IMR-90 (cell line): Measurements from ENCODE around the gene RXRB. TPM values are rescaled to one million over a fixed set of nuclear protein-coding genes. Genes with fewer than 3 reads are reported as not detected.

Source experiments
- ATAC-seq: fragments of 200-7000 bp; cut with Tn5 transposase; 2 replicates; pipeline ENCODE4 v1.9.1; 2020; ENCODE audit warnings: low read depth, mild to moderate bottlenecking, moderate library complexity
- BruUV-seq: library from RNA; stranded (reverse); fragments of 400-500 nt; replicated peaks from 2 replicates; lab custom pipeline; 2021; lab: Mats Ljungman, UMichigan
- CTCF ChIA-PET: fragments of 300-600 bp; formaldehyde crosslinking; extraction: SDS; loops from one replicate; lab custom pipeline; 2021; ENCODE audit warnings: antibody characterized with exemption; lab: Yijun Ruan, JAX
- POLR2A ChIA-PET: fragments of 300-600 bp; sonication (Branson Sonifier 250); formaldehyde crosslinking; loops from one replicate; lab custom pipeline; 2022; ENCODE audit warnings: antibody characterized with exemption; ENCODE audit not compliant: unreplicated experiment; lab: Charles Lee
- DNase-seq: peaks from one replicate; pipeline ENCODE4 v3.0.0; 2013
- H2AFZ ChIP-seq: replicated peaks from 2 replicates; pipeline ENCODE3; 2013; ENCODE audit warnings: low read length, mild to moderate bottlenecking; ENCODE audit not compliant: poor library complexity
- H2AK5ac ChIP-seq: 2 replicates; pipeline ENCODE4 v1.6.1; 2013; ENCODE audit warnings: low read depth, low read length, inconsistent platforms
- H2AK9ac ChIP-seq: replicated peaks from 2 replicates; pipeline ENCODE3; 2013; ENCODE audit warnings: mild to moderate bottlenecking, low read depth, low read length, moderate library complexity; ENCODE audit not compliant: poor library complexity
- H2BK120ac ChIP-seq: 2 replicates; pipeline ENCODE4 v1.6.1; 2013; ENCODE audit warnings: low read depth, low read length, inconsistent platforms
- H2BK15ac ChIP-seq: 3 replicates; pipeline ENCODE4 v1.6.1; 2013; ENCODE audit warnings: low read depth, low read length, inconsistent platforms
- H2BK20ac ChIP-seq: 2 replicates; pipeline ENCODE4 v1.6.1; 2013; ENCODE audit warnings: low read depth, mild to moderate bottlenecking, inconsistent platforms, low read length, moderate library complexity
- H2BK5ac ChIP-seq: 2 replicates; pipeline ENCODE4 v1.6.1; 2013; ENCODE audit warnings: mild to moderate bottlenecking, low read depth, low read length, inconsistent platforms; ENCODE audit not compliant: poor library complexity, severe bottlenecking
- H3K14ac ChIP-seq: replicated peaks from 2 replicates; pipeline ENCODE4 v1.6.1; 2013; ENCODE audit warnings: low read depth, low read length, inconsistent platforms
- H3K18ac ChIP-seq: 2 replicates; pipeline ENCODE4 v1.6.1; 2013; ENCODE audit warnings: low read depth, low read length, control low read depth
- H3K23ac ChIP-seq: 2 replicates; pipeline ENCODE4 v1.6.1; 2013; ENCODE audit warnings: low read depth, low read length, inconsistent platforms
- H3K27ac ChIP-seq: 2 replicates; pipeline ENCODE4 v1.5.1; 2013; ENCODE audit warnings: mild to moderate bottlenecking, control low read depth, low read length; ENCODE audit not compliant: insufficient read depth
- H3K27me3 ChIP-seq: 2 replicates; pipeline ENCODE4 v1.6.1; 2013; ENCODE audit warnings: low read length; ENCODE audit not compliant: control insufficient read depth, insufficient read depth
- H3K36me3 ChIP-seq: 2 replicates; pipeline ENCODE4 v1.6.1; 2013; ENCODE audit warnings: low read length, mixed read lengths; ENCODE audit not compliant: control insufficient read depth, insufficient read depth
- H3K4ac ChIP-seq: 2 replicates; pipeline ENCODE4 v1.6.1; 2013; ENCODE audit warnings: low read depth, low read length, inconsistent platforms
- H3K4me1 ChIP-seq: 2 replicates; pipeline ENCODE4 v1.6.1; 2013; ENCODE audit warnings: low read length, mixed read lengths; ENCODE audit not compliant: control insufficient read depth, insufficient read depth
- H3K4me2 ChIP-seq: 2 replicates; pipeline ENCODE4 v1.6.1; 2013; ENCODE audit warnings: low read depth, mild to moderate bottlenecking, control low read depth, low read length, moderate library complexity
- H3K4me3 ChIP-seq: 2 replicates; pipeline ENCODE4 v1.5.1; 2013; ENCODE audit warnings: low read depth, mild to moderate bottlenecking, control low read depth, low read length, moderate library complexity; ENCODE audit not compliant: insufficient read depth
- H3K56ac ChIP-seq: 2 replicates; pipeline ENCODE4 v1.6.1; 2013; ENCODE audit warnings: low read length, inconsistent platforms; ENCODE audit not compliant: insufficient read depth; ENCODE audit errors: extremely low read depth
- H3K79me1 ChIP-seq, 2 experiments: 2 replicates each; pipeline ENCODE4 v1.6.1; 2013; ENCODE audit warnings: low read length in 2 of 2, inconsistent platforms in 1 of 2, low read depth in 1 of 2
- H3K9ac ChIP-seq: 2 replicates; pipeline ENCODE4 v1.6.1; 2013; ENCODE audit warnings: low read depth, low read length, control low read depth
- H3K9me1 ChIP-seq: 2 replicates; pipeline ENCODE4 v1.6.1; 2013; ENCODE audit warnings: low read length, inconsistent platforms; ENCODE audit not compliant: insufficient read depth
- H3K9me3 ChIP-seq: 2 replicates; pipeline ENCODE4 v1.6.1; 2013; ENCODE audit warnings: low read length; ENCODE audit not compliant: control insufficient read depth, insufficient read depth
- H4K20me1 ChIP-seq: 2 replicates; pipeline ENCODE4 v1.6.1; 2013; ENCODE audit warnings: low read length, inconsistent platforms; ENCODE audit not compliant: insufficient read depth
- H4K5ac ChIP-seq: 2 replicates; pipeline ENCODE4 v1.6.1; 2013; ENCODE audit warnings: mild to moderate bottlenecking, low read depth, low read length, control low read depth
- H4K8ac ChIP-seq, 2 experiments: 2 replicates each; pipeline ENCODE4 v1.6.1; 2013; ENCODE audit warnings: low read depth in 2 of 2, low read length in 2 of 2, control low read depth in 1 of 2, inconsistent platforms in 1 of 2
- H4K91ac ChIP-seq: 2 replicates; pipeline ENCODE4 v1.6.1; 2013; ENCODE audit warnings: low read depth, low read length, inconsistent platforms; ENCODE audit not compliant: insufficient read depth
- BHLHE40 ChIP-seq: fragments of 150-350 bp; IDR thresholded peaks from 2 replicates; pipeline ENCODE4 v1.6.1; 2016; ENCODE audit warnings: mild to moderate bottlenecking, low read depth, low read length
- CEBPB ChIP-seq: IDR thresholded peaks from 2 replicates; pipeline ENCODE4 v1.6.1; 2012; ENCODE audit warnings: low read depth, low read length, improper control_type of control experiment
- CHD1 ChIP-seq: IDR thresholded peaks from 2 replicates; pipeline ENCODE4 v1.6.1; 2012; ENCODE audit warnings: low read depth, low read length, improper control_type of control experiment
- FOS ChIP-seq: fragments of 150-350 bp; IDR thresholded peaks from 2 replicates; pipeline ENCODE4 v1.6.1; 2016; ENCODE audit warnings: low read depth, low read length
- MAFK ChIP-seq: IDR thresholded peaks from 2 replicates; pipeline ENCODE4 v1.6.1; 2012; ENCODE audit warnings: low read depth, low read length, improper control_type of control experiment
- MAZ ChIP-seq: IDR thresholded peaks from 2 replicates; pipeline ENCODE4 v1.6.1; 2012; ENCODE audit warnings: low read depth, mild to moderate bottlenecking, low read length, improper control_type of control experiment, moderate library complexity, borderline replicate concordance
- NFE2L2 ChIP-seq: fragments of 150-350 bp; IDR thresholded peaks from 2 replicates; pipeline ENCODE4 v1.6.1; 2016; ENCODE audit warnings: low read depth, mild to moderate bottlenecking, low read length
- POLR2A ChIP-seq: IDR thresholded peaks from 2 replicates; pipeline ENCODE4 v1.6.1; 2012; ENCODE audit warnings: mild to moderate bottlenecking, low read depth, low read length
- RAD21 ChIP-seq: IDR thresholded peaks from 2 replicates; pipeline ENCODE4 v1.6.1; 2012; ENCODE audit warnings: low read length, improper control_type of control experiment
- RCOR1 ChIP-seq: IDR thresholded peaks from 2 replicates; pipeline ENCODE4 v1.6.1; 2012; ENCODE audit warnings: mild to moderate bottlenecking, low read length, improper control_type of control experiment; ENCODE audit not compliant: insufficient replicate concordance
- RFX5 ChIP-seq: IDR thresholded peaks from 2 replicates; pipeline ENCODE4 v1.8.0; 2012; ENCODE audit warnings: low read depth, mild to moderate bottlenecking, low read length, moderate library complexity
- SMC3 ChIP-seq: fragments of 150-350 bp; IDR thresholded peaks from 2 replicates; pipeline ENCODE4 v1.6.1; 2016; ENCODE audit warnings: low read depth, mild to moderate bottlenecking, antibody characterized with exemption, low read length, moderate library complexity
- WGBS, 2 experiments: methylation state at CpG; one replicate each; pipeline versions ENCODE4 v1.1.5 to v1.1.7; 2013; ENCODE audit warnings: missing lambda C conversion rate in 2 of 2; ENCODE audit not compliant: insufficient read length in 1 of 2; ENCODE audit errors: extremely low coverage in 2 of 2; 5-methylcytosine and 5-hydroxymethylcytosine counted together
- dilution Hi-C: fragments of 300-500 bp; cut with HindIII; formaldehyde crosslinking; loops from one replicate; pipeline ENCODE4 v1.14.3; 2018; ENCODE audit warnings: low sequenced_read_pairs; ENCODE audit not compliant: unreplicated experiment
- in situ Hi-C: fragments of 300-500 bp; cut with MboI; formaldehyde crosslinking; loops from 3 replicates; pipeline ENCODE4 v1.14.3; 2019; ENCODE audit warnings: low sequenced_read_pairs, inconsistent platforms, mixed read lengths
- intact Hi-C: fragments of 100-400 bp; cut with micrococcal nuclease; formaldehyde crosslinking; loops from 2 replicates; pipeline ENCODE4 v1.10.0; 2022
- polyA plus RNA-seq, 3 experiments: library from polyadenylated mRNA; depleted of rRNA; stranded (reverse); fragments of >200 nt; gene quantifications; 2 replicates each; pipeline ENCODE4 v1.2.3, GENCODE V29; 2012; ENCODE audit warnings: low replicate concordance in 1 of 3
- total RNA-seq: library from RNA; depleted of rRNA; stranded (reverse); fragments of >200 nt; gene quantifications from 2 replicates; pipeline ENCODE4 v1.2.3, GENCODE V29; 2012
- TF ChIP-seq, protein P1 (sequence below): fragments of 150-350 bp; IDR thresholded peaks from 2 replicates; pipeline ENCODE4 v1.6.1; 2017; ENCODE audit warnings: mild to moderate bottlenecking, antibody characterized with exemption, low read length, low read depth
- TF ChIP-seq, protein P2 (sequence below): fragments of 150-350 bp; IDR thresholded peaks from 2 replicates; pipeline ENCODE4 v1.6.1; 2016; ENCODE audit warnings: low read depth, mild to moderate bottlenecking, low read length, moderate library complexity, borderline replicate concordance

The RXRB gene
- total and polyA plus RNA-seq, 2 of the 4 experiments (the other 2 are of a cell fraction) = 18.6 to 53.7 TPM

DNA sequence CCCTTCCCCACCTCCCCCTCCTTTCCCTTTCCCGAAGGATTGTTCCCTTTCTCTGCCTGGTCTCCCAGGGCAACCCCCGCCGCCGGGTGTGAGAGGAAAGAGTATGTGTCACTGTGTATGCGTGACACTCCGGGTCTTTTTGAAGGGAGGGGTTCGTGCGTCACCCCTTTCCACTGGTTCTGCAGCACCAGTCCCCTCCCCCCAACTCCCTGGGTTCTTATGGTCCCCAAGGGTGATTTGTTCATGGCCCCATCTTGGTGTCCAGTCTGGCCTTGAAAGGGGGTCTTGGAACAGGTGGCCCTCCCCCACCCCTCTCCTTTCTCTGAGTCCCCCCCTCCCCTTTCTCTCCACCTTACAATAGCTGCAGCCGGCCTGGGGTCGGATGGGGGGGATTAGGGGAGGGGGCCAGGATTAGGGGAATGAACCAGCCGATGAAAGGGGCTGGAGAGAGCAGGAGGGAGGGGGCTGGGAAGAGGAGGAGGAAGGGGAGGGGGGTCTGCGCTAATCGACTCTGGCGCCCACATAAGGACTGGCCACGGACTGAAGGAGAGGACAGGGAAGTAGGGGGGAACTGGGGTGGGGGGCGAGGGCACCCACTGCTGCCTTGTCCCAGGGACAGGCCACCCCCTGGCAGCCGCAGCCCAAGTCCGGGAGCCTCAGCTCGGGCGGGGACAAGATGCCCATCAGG, 6.5 kb upstream of the RXRB start (continued):
- no peak; the same call in 1 of the 2 replicates for TF ChIP-seq SMC3

DNA sequence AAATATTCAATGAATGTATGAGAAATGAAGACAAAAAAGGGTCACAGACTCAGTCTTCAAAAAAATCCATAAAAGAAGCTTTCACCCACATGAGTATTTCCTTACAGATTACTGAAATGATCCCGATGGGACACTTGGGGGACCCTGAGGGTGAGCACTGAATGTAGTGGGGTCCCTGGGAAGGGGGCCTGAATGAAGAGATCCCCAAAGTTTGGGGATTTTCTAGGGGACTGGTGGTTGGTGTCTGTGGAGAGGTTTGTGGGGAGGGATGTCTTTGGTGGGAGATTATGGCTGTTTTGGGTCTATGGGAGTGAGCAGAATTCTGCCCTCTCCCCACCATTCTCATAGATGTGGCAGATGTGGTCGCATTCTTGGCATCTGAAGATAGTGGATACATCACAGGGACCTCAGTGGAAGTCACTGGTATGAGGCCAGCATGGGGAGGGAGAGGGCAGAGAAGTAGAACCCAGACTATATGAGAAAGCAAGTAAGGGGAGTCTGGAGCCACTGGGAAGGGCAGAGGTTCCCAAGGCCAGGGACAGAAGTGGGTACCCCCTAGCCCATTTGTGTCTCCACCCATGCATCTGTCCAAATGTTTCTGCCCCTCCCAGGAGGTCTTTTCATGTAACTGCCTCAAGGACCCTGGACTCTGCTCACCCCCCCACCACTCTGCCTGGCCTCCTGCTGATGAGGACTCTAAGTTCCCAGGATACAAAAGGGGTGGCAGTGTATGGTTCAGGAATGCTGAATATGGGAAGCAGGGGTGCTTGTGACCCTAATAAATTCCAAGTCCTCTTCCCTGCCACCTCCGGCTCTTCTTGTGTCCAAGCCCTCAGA, 5.8 kb upstream of the RXRB start:
- H4K91ac ChIP-seq = peak overlapping the region; percentile 37
- no peaks in the 10 kb centered on the region for H3K9me3 ChIP-seq
- CTCF ChIA-PET = no interaction called here
- peak overlapping the region; percentile 89 for H2AK9ac ChIP-seq
- H4K20me1 ChIP-seq = peaks cover 25% of the 10 kb centered on the region; the same call in 1 of the 2 replicates
- peak overlapping the region; percentile 78 for H2BK5ac ChIP-seq
- H3K36me3 ChIP-seq = peaks cover 40% of the 10 kb centered on the region
- no peak overlapping the region for H3K18ac ChIP-seq
- BruUV-seq = no TSS peak
- H3K79me1 ChIP-seq = peaks cover 21 to 82% of the 10 kb centered on the region in 2 experiments
- DNase-seq (no peak), ATAC-seq (no peak)
- dilution Hi-C loops = no loop called here
- peak overlapping the region; percentile 62 for H2BK20ac ChIP-seq
- H2AK5ac ChIP-seq = peak overlapping the region; percentile 36
- H3K56ac ChIP-seq = no peak overlapping the region
- H3K9ac ChIP-seq = no peak overlapping the region
- peak overlapping the region; percentile 94; the same call in 1 of the 2 replicates for H3K27ac ChIP-seq
- peak overlapping the region; percentile 59 for H2BK120ac ChIP-seq
- peaks cover 38% of the 10 kb centered on the region for H3K9me1 ChIP-seq
- H4K5ac ChIP-seq = peak overlapping the region; percentile 18
- H3K4me2 ChIP-seq = no peak overlapping the region; the same call in 1 of the 2 replicates
- WGBS, 2 experiments = no CpG with 5 or more reads among the region's 3 CpGs
- H4K8ac ChIP-seq = peak overlapping the region in 1 of 2 experiments; percentile 80; a peak in 2 of 4 replicates
- POLR2A ChIA-PET = no interaction called here
- intact Hi-C loops = no loop called here
- in situ Hi-C loops = no loop called here
- peaks cover 34% of the 10 kb centered on the region for H3K4me1 ChIP-seq
- no peak overlapping the region for H3K4me3 ChIP-seq
- peak overlapping the region; percentile 81; the same call in 1 of the 2 replicates for H3K23ac ChIP-seq
- peak overlapping the region; percentile 11; the same call in 1 of the 3 replicates for H2BK15ac ChIP-seq
- peak overlapping the region; percentile 72 for H2AFZ ChIP-seq
- H3K27me3 ChIP-seq = no peaks in the 10 kb centered on the region
- peak overlapping the region; percentile 76 for H3K4ac ChIP-seq
- H3K14ac ChIP-seq = peak overlapping the region; percentile 44; the same call in 1 of the 2 replicates
- TF ChIP-seq CEBPB = no peak
- TF ChIP-seq, protein P1, sequence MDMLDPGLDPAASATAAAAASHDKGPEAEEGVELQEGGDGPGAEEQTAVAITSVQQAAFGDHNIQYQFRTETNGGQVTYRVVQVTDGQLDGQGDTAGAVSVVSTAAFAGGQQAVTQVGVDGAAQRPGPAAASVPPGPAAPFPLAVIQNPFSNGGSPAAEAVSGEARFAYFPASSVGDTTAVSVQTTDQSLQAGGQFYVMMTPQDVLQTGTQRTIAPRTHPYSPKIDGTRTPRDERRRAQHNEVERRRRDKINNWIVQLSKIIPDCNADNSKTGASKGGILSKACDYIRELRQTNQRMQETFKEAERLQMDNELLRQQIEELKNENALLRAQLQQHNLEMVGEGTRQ = no peak
- TF ChIP-seq, protein P2, sequence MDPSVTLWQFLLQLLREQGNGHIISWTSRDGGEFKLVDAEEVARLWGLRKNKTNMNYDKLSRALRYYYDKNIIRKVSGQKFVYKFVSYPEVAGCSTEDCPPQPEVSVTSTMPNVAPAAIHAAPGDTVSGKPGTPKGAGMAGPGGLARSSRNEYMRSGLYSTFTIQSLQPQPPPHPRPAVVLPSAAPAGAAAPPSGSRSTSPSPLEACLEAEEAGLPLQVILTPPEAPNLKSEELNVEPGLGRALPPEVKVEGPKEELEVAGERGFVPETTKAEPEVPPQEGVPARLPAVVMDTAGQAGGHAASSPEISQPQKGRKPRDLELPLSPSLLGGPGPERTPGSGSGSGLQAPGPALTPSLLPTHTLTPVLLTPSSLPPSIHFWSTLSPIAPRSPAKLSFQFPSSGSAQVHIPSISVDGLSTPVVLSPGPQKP = no peak
- TF ChIP-seq SMC3 = no peak
- TF ChIP-seq RCOR1 = no peak
- TF ChIP-seq CHD1 = no peak
- no peak for TF ChIP-seq POLR2A
- TF ChIP-seq MAZ = no peak
- no peak for TF ChIP-seq BHLHE40
- TF ChIP-seq FOS = no peak
- TF ChIP-seq NFE2L2 = no peak
- no peak for TF ChIP-seq MAFK
- TF ChIP-seq RFX5 = no peak
- TF ChIP-seq RAD21 = no peak
